Prostate gland (tissue), 2 donors: ENCODE measurements around the gene FCGR3B. TPM values are rescaled to one million over a fixed set of nuclear protein-coding genes. Genes with fewer than 3 reads are reported as not detected.
"Not testable (repeated sequence)": the region's sequence is repeated elsewhere in the genome, so short reads cannot be mapped to it uniquely, and the experiment has no call there.

Experiments
- DNase-seq: peaks from one replicate; pipeline ENCODE4 v3.0.0-alpha.2; 2019; ENCODE audit warnings: low spot score
- H3K27ac ChIP-seq, 2 donors: fragments of 200-600 bp; sonication (generic); 2 replicates each; pipeline ENCODE4 v1.5.1; 2017 to 2019
- H3K27me3 ChIP-seq: fragments of 200-600 bp; sonication (generic); replicated peaks from 2 replicates; pipeline ENCODE4 v1.5.1; 2019; ENCODE audit not compliant: insufficient read depth
- H3K36me3 ChIP-seq, 2 donors: fragments of 200-600 bp; sonication (generic); 1 replicate in 1 of 2; 2 replicates in 1 of 2; pipeline versions ENCODE4 v1.5.1 to v1.8.1; 2017 to 2019
- H3K4me1 ChIP-seq: fragments of 200-600 bp; sonication (generic); replicated peaks from 2 replicates; pipeline ENCODE4 v1.5.1; 2019
- H3K4me3 ChIP-seq, 2 donors: fragments of 200-600 bp; sonication (generic); 2 replicates each; pipeline ENCODE4 v1.5.1; 2017 to 2019
- H3K9me3 ChIP-seq: fragments of 200-600 bp; sonication (generic); 2 replicates; pipeline ENCODE4 v1.5.1; 2017
- CTCF ChIP-seq, 4 experiments: fragments of 200-600 bp in 2 of 4; fragments of 450-650 bp in 2 of 4; sonication (generic) in 2 of 4; IDR thresholded peaks; 1 replicate in 3 of 4; 2 replicates in 1 of 4; pipeline ENCODE4 v1.5.1; 2016 to 2019; ENCODE audit warnings: antibody characterized with exemption in 4 of 4, mild to moderate bottlenecking in 2 of 4, moderate library complexity in 2 of 4
- WGBS: methylation state at CpG from one replicate; pipeline ENCODE4 v1.1.5; 2018; 5-methylcytosine and 5-hydroxymethylcytosine counted together
- intact Hi-C: fragments of 100-400 bp; cut with DNase I; formaldehyde crosslinking; loops from one replicate; pipeline ENCODE4 v1.14.2; 2022
- total RNA-seq, 2 donors: library from RNA; depleted of rRNA; stranded (reverse); fragments of >200 nt; gene quantifications; one replicate each; pipeline ENCODE4 v1.1.0, GENCODE V29; 2016

The FCGR3B gene
- total RNA-seq, 2 donors from 2014 or later = 2.1 TPM; not detected in 1

- H3K4me3 ChIP-seq, H3K36me3 ChIP-seq, intact Hi-C loops, H3K27me3 ChIP-seq, H3K27ac ChIP-seq, H3K9me3 ChIP-seq, DNase-seq, H3K4me1 ChIP-seq: not testable (repeated sequence)
- WGBS = 75% methylated on average over 1 of the region's 1 CpG
- peak in 1 of 4 experiments; percentile 11 for TF ChIP-seq CTCF (IDR thresholded peaks at IDR 0.05)
These were observed 11.7 kb upstream of the FCGR3B start for GRCh38 chr1:161642697-161643096.

DNA sequence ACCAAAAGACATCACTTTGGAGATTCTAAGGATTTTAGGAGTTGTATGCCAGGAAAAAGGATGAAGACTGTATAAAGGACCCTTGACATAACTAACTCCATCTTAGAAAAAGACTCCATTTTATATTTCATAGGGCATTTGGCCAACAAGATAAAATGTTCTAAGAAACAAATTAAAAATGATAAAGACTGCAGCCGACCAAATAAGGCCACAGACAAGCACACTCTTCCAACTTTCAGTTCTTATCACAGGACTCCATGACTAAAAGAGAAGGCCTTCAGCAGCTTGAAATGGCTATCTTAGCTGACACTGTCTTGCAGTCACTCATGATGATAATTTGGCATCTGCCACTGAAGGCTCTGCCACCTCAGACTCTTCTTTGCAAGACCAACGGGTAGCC, 8.2 kb upstream of the FCGR3B start:
- intact Hi-C loops = not testable (repeated sequence)

GRCh38 chr1:161638251-161638993, 7.4 kb upstream of the FCGR3B start:
- intact Hi-C loops, H3K4me1 ChIP-seq, H3K27me3 ChIP-seq, H3K9me3 ChIP-seq, H3K27ac ChIP-seq, DNase-seq, H3K36me3 ChIP-seq, H3K4me3 ChIP-seq: not testable (repeated sequence)
- WGBS = 56% methylated on average over 3 of the region's 6 CpGs

More for the DNA sequence above, 8.2 kb upstream of the FCGR3B start:
- H3K27ac ChIP-seq, H3K27me3 ChIP-seq, H3K4me3 ChIP-seq, H3K9me3 ChIP-seq, H3K36me3 ChIP-seq, DNase-seq, H3K4me1 ChIP-seq: not testable (repeated sequence)
- WGBS = 60% methylated on average over 1 of the region's 2 CpGs

DNA sequence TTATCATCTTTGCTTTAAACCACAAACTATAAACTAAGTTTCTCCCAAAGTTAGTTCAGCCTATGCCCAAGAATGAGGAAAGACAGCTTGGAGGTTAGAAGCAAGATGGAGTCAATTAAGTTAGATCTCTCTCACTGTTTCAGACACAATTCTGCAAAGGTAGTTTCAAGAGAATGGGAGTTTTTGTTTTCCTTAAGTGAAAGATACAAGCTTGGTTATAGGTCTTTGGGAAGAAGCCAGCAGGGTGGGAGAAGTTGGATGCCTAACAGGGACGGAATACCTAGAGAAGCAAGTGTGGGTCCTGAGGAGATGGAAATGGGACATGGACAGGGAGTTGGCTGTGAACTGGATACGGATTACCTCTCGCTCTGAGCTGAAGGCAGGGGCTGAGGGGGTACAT, 6.0 kb upstream of the FCGR3B start:
- H3K27ac ChIP-seq, H3K36me3 ChIP-seq, H3K9me3 ChIP-seq, intact Hi-C loops, H3K4me1 ChIP-seq, H3K27me3 ChIP-seq, H3K4me3 ChIP-seq, DNase-seq: not testable (repeated sequence)
- 92% methylated on average over 3 of the region's 3 CpGs for WGBS

GRCh38 chr1:161636189-161636782, 5.3 kb upstream of the FCGR3B start:
- intact Hi-C loops, H3K9me3 ChIP-seq, H3K4me1 ChIP-seq, H3K4me3 ChIP-seq, H3K27me3 ChIP-seq, DNase-seq, H3K27ac ChIP-seq, H3K36me3 ChIP-seq: not testable (repeated sequence)
- WGBS = no CpG with 5 or more reads among the region's 1 CpG

DNA sequence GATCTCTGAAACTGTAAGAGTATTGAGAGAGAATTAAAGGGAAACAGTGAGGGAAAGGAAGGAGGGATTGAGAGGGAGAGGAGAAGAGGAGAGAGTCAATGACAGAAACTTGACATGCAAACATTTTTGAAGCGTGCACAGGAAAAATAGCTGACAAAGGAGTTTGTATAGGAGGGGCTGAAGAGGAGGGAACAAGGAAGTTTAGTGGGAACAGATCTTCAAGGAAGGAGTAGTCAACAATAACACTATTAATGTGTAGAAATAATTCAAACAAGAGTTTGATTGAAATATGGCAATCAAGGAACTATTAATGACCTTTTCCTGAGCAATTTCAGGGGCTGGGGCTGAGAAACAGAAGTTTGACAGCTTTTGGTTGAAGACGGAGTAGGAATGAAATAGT, 4.0 kb upstream of the FCGR3B start:
- H3K27ac ChIP-seq, H3K36me3 ChIP-seq, DNase-seq, intact Hi-C loops, H3K27me3 ChIP-seq, H3K4me3 ChIP-seq, H3K4me1 ChIP-seq, H3K9me3 ChIP-seq: not testable (repeated sequence)
- 62% methylated on average over 2 of the region's 2 CpGs for WGBS

DNA sequence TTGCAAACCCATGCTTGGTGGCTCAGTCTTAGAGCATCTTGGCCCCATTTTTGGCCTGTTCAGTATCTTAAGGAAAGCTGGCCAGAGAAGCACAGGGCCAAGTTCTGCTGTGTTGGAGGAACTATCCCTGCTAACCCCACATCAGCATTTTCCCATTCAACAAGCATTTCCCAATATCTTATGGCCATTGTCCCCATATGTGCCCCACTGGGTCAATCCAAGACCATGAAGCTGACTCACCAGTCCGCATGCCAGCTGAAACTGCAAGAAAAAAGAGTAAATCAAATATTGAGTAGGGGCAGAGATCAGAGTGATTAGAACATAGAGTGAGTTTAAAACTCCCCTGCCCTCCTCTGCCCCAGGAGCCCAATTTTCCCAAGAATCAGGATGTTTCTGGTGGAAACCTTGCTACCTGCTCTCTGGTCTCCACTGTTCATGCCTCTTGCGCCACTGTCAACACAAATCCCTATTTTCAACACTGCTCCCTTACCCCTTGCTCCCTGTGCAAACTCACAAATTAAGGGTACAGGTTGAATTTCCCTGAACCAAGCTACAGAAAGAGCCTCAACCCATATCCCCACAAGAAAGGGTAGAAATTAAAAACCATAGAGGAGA, 741 bp downstream of the FCGR3B start:
- H3K27ac ChIP-seq, H3K4me3 ChIP-seq, H3K9me3 ChIP-seq, H3K36me3 ChIP-seq, H3K4me1 ChIP-seq, intact Hi-C loops, DNase-seq, H3K27me3 ChIP-seq: not testable (repeated sequence)
- 89% methylated on average over 1 of the region's 2 CpGs for WGBS

- H3K27ac ChIP-seq, H3K9me3 ChIP-seq, H3K4me1 ChIP-seq, H3K27me3 ChIP-seq, H3K4me3 ChIP-seq, DNase-seq, H3K36me3 ChIP-seq, intact Hi-C loops: not testable (repeated sequence)
- 70% methylated on average over 9 of the region's 10 CpGs for WGBS
These were observed 4.4 kb downstream of the FCGR3B start for GRCh38 chr1:161626445-161627146.

- 81% methylated on average over 1 of the region's 1 CpG for WGBS
- intact Hi-C loops = not testable (repeated sequence)
These were observed 6.4 kb downstream of the FCGR3B start for GRCh38 chr1:161624605-161625004.

GRCh38 chr1:161623401-161624051, 7.5 kb downstream of the FCGR3B start:
- H3K27ac ChIP-seq, H3K4me3 ChIP-seq, H3K36me3 ChIP-seq, intact Hi-C loops, H3K9me3 ChIP-seq, H3K4me1 ChIP-seq, H3K27me3 ChIP-seq, DNase-seq: not testable (repeated sequence)
- 62% methylated on average over 6 of the region's 6 CpGs for WGBS

More at GRCh38 chr1:161624605-161625004, 6.4 kb downstream of the FCGR3B start:
- H3K27ac ChIP-seq, H3K4me3 ChIP-seq, H3K36me3 ChIP-seq, H3K4me1 ChIP-seq, H3K9me3 ChIP-seq, DNase-seq, H3K27me3 ChIP-seq: not testable (repeated sequence)

DNA sequence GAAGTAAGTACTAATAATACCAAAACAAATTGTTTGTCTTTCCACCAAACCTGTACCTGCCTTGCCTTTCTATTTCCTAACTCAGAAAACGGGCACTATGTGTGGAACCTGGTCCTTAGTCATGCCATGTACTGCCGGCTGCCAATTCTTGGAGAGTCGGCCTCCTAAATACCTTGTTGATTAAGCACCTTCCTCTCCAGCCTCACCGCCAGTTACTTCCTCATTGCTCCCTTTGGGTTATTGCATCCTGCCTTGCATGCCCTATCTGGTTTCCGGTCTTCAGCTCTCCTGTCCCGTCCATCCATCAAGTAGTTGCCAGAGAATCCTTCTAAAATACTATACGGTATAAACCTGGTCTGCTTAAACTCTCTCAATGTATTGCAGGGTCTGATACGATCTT, 8.9 kb downstream of the FCGR3B start:
- H3K27me3 ChIP-seq, H3K36me3 ChIP-seq, intact Hi-C loops, H3K9me3 ChIP-seq, DNase-seq, H3K4me1 ChIP-seq, H3K27ac ChIP-seq, H3K4me3 ChIP-seq: not testable (repeated sequence)
- WGBS = 67% methylated on average over 8 of the region's 8 CpGs
